ENCODE data around the gene PRSS53.

DNA sequence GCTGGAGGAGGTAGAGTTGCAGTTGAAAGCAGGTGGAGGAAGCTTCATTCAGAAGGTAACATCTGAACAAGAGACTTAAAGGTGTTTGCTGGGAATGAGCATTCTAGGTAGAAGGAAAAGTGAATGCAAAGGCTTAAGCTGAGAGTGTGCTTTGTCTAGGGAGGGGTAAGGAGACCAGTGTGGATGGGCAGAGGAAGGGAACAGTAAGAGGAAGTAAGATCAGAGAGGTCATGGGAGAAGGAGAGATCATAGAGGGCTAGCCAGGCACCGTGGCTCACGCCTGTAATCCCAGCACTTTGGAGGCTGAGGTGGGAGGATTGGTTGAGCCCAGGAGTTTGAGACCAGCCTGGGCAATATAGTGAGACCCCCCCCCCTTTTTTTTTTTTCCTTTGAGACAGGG is 52.1 kb downstream of the PRSS53 start:
- TF ChIP-seq, protein P1, sequence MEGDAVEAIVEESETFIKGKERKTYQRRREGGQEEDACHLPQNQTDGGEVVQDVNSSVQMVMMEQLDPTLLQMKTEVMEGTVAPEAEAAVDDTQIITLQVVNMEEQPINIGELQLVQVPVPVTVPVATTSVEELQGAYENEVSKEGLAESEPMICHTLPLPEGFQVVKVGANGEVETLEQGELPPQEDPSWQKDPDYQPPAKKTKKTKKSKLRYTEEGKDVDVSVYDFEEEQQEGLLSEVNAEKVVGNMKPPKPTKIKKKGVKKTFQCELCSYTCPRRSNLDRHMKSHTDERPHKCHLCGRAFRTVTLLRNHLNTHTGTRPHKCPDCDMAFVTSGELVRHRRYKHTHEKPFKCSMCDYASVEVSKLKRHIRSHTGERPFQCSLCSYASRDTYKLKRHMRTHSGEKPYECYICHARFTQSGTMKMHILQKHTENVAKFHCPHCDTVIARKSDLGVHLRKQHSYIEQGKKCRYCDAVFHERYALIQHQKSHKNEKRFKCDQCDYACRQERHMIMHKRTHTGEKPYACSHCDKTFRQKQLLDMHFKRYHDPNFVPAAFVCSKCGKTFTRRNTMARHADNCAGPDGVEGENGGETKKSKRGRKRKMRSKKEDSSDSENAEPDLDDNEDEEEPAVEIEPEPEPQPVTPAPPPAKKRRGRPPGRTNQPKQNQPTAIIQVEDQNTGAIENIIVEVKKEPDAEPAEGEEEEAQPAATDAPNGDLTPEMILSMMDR (conservative IDR thresholded peaks at IDR 0.05; ENCODE audit: low read length), result no peak
- TF ChIP-seq EZH2phosphoT487 (IDR thresholded peaks at IDR 0.05; ENCODE audit: borderline replicate concordance, low read depth, low read length), result no peak
